CD14-positive monocyte (primary cell): ENCODE data around the gene CUEDC1. TPM values are rescaled to one million over a fixed set of nuclear protein-coding genes. Genes with fewer than 3 reads are reported as not detected.

Experiments used
- DNase-seq, 3 donors: peaks; one replicate each; pipeline ENCODE4 v3.0.0-alpha.2; 2011 to 2022
- H2AFZ ChIP-seq: 2 replicates; pipeline ENCODE4 v1.6.0; 2012; ENCODE audit warnings: mild to moderate bottlenecking, low read depth, low read length, inconsistent platforms; ENCODE audit not compliant: insufficient read depth, poor library complexity, severe bottlenecking
- H3K27ac ChIP-seq, 2 donors: 1 replicate in 1 of 2; 2 replicates in 1 of 2; pipeline ENCODE4 v1.5.1; 2012 to 2013; ENCODE audit warnings: low read length in 2 of 2, control low read depth in 1 of 2, inconsistent platforms in 1 of 2, low read depth in 1 of 2, mild to moderate bottlenecking in 1 of 2
- H3K27me3 ChIP-seq, 2 donors: one replicate each; pipeline versions ENCODE4 v1.6.0 to v1.6.1; 2011 to 2013; ENCODE audit warnings: low read length in 2 of 2; ENCODE audit not compliant: control insufficient read depth in 2 of 2, insufficient read depth in 2 of 2
- H3K36me3 ChIP-seq, 2 donors: replicated peaks in 1 of 2; 1 replicate in 1 of 2; 2 replicates in 1 of 2; pipeline versions ENCODE4 v1.5.1 to v1.6.1; 2012 to 2013; ENCODE audit warnings: low read length in 2 of 2, control low read depth in 1 of 2, inconsistent platforms in 1 of 2, mild to moderate bottlenecking in 1 of 2; ENCODE audit not compliant: insufficient read depth in 2 of 2, control insufficient read depth in 1 of 2
- H3K4me1 ChIP-seq, 2 donors: 1 replicate in 1 of 2; 2 replicates in 1 of 2; pipeline versions ENCODE4 v1.5.1 to v1.6.1; 2012 to 2013; ENCODE audit warnings: low read length in 2 of 2, control low read depth in 1 of 2, inconsistent platforms in 1 of 2, mild to moderate bottlenecking in 1 of 2, moderate library complexity in 1 of 2; ENCODE audit not compliant: insufficient read depth in 2 of 2, control insufficient read depth in 1 of 2
- H3K4me2 ChIP-seq: replicated peaks from 2 replicates; pipeline ENCODE3; 2012; ENCODE audit warnings: low read length, moderate library complexity, mild to moderate bottlenecking; ENCODE audit not compliant: poor library complexity, severe bottlenecking; ENCODE audit errors: extremely low read depth
- H3K4me3 ChIP-seq, 3 experiments: fragments of 200-600 bp in 1 of 3; sonication (generic) in 1 of 3; replicated peaks in 1 of 3; 1 replicate in 2 of 3; 2 replicates in 1 of 3; pipeline ENCODE4 v1.5.1; 2011 to 2013; ENCODE audit warnings: low read length in 3 of 3, mild to moderate bottlenecking in 3 of 3, control low read depth in 2 of 3, low read depth in 2 of 3, inconsistent platforms in 1 of 3, moderate library complexity in 1 of 3
- H3K79me2 ChIP-seq: 2 replicates; pipeline ENCODE4 v1.6.0; 2012; ENCODE audit warnings: mild to moderate bottlenecking, control low read depth, inconsistent platforms, low read length, moderate library complexity; ENCODE audit not compliant: insufficient read depth
- H3K9ac ChIP-seq: 2 replicates; pipeline ENCODE4 v1.6.0; 2017; ENCODE audit warnings: low read length, mild to moderate bottlenecking; ENCODE audit not compliant: insufficient read depth, poor library complexity, severe bottlenecking
- H3K9me3 ChIP-seq, 2 donors: replicated peaks in 1 of 2; 1 replicate in 1 of 2; 2 replicates in 1 of 2; pipeline versions ENCODE4 v1.5.1 to v1.6.1; 2012 to 2013; ENCODE audit warnings: low read length in 2 of 2, control low read depth in 1 of 2; ENCODE audit not compliant: control insufficient read depth in 1 of 2, insufficient read depth in 1 of 2
- H4K20me1 ChIP-seq: 2 replicates; pipeline ENCODE4 v1.6.0; 2012; ENCODE audit warnings: mild to moderate bottlenecking, low read length, control low read depth, moderate library complexity; ENCODE audit not compliant: insufficient read depth
- H3K27ac Mint-ChIP-seq, 7 donors: one replicate each; pipeline ENCODE4 v1.8.0; 2020; ENCODE audit warnings: mild to moderate bottlenecking in 7 of 7, mixed read lengths in 7 of 7, moderate library complexity in 6 of 7, inconsistent platforms in 2 of 7
- H3K27me3 Mint-ChIP-seq, 3 donors: one replicate each; pipeline ENCODE4 v1.8.0; 2021 to 2022; ENCODE audit warnings: low read depth in 3 of 3, mild to moderate bottlenecking in 3 of 3, mixed read lengths in 3 of 3, moderate library complexity in 3 of 3, inconsistent platforms in 1 of 3
- H3K36me3 Mint-ChIP-seq, 2 donors: one replicate each; pipeline ENCODE4 v1.8.0; 2020; ENCODE audit warnings: mixed read lengths in 2 of 2, inconsistent platforms in 1 of 2, mild to moderate bottlenecking in 1 of 2
- H3K4me1 Mint-ChIP-seq: one replicate; pipeline ENCODE4 v1.8.0; 2020; ENCODE audit warnings: mild to moderate bottlenecking, mixed read lengths
- H3K4me3 Mint-ChIP-seq, 2 donors: one replicate each; pipeline ENCODE4 v1.8.0; 2020; ENCODE audit warnings: mild to moderate bottlenecking in 2 of 2, mixed read lengths in 2 of 2, moderate library complexity in 1 of 2
- H3K9me3 Mint-ChIP-seq, 7 donors: one replicate each; pipeline ENCODE4 v1.8.0; 2020 to 2022; ENCODE audit warnings: mixed read lengths in 7 of 7, mild to moderate bottlenecking in 6 of 7, moderate library complexity in 6 of 7, inconsistent platforms in 2 of 7
- WGBS: methylation state at CpG from one replicate; pipeline ENCODE4 v1.1.5; 2013; ENCODE audit warnings: missing lambda C conversion rate; ENCODE audit not compliant: insufficient coverage; 5-methylcytosine and 5-hydroxymethylcytosine counted together
- intact Hi-C, 2 donors: fragments of 100-400 bp; cut with micrococcal nuclease; formaldehyde crosslinking; loops; one replicate each; pipeline versions ENCODE4 v1.15.0 to v1.15.1; 2023
- polyA plus RNA-seq, 3 donors: library from polyadenylated mRNA; depleted of rRNA in 1 of 3; unstranded in 2 of 3; stranded (reverse) in 1 of 3; fragments of 300-500 nt in 2 of 3; fragments of >200 nt in 1 of 3; fragmentation: Illumina TruSeq in 2 of 3; gene quantifications; 1 replicate in 2 of 3; 2 replicates in 1 of 3; pipeline ENCODE4 v1.2.3, GENCODE V29; 2012 to 2021
- TF ChIP-seq, protein P1 (sequence below): fragments of 200-600 bp; IDR thresholded peaks from one replicate; pipeline ENCODE4 v1.8.0; 2022; ENCODE audit warnings: antibody characterized with exemption, mild to moderate bottlenecking

CUEDC1 gene
- polyA plus RNA-seq, 3 donors = 4.2 to 31.0 (median 4.3) TPM

DNA sequence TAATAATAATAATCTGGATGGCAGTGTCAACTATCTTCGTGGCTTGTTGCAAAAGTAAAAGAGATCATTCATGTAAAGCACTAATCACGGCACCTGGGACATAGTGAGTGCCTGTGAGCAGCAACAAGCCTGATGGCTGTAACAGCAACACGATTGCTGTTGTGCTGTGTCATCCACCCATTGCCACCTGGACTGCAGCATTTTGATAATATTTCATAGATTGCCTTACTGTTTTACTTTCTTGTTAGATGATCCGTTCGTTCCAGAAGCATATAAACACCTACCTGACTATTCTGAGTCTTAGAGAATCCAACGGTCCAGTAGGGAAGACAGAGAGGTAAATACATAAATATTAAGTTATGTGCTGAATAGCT, 102.3 kb downstream of the CUEDC1 start:
- WGBS = 19% methylated on average over 2 of the region's 6 CpGs
- H3K27me3 Mint-ChIP-seq = peaks cover 0 to 1% (median 0%) of the 10 kb centered on the region in 3 donors

DNA sequence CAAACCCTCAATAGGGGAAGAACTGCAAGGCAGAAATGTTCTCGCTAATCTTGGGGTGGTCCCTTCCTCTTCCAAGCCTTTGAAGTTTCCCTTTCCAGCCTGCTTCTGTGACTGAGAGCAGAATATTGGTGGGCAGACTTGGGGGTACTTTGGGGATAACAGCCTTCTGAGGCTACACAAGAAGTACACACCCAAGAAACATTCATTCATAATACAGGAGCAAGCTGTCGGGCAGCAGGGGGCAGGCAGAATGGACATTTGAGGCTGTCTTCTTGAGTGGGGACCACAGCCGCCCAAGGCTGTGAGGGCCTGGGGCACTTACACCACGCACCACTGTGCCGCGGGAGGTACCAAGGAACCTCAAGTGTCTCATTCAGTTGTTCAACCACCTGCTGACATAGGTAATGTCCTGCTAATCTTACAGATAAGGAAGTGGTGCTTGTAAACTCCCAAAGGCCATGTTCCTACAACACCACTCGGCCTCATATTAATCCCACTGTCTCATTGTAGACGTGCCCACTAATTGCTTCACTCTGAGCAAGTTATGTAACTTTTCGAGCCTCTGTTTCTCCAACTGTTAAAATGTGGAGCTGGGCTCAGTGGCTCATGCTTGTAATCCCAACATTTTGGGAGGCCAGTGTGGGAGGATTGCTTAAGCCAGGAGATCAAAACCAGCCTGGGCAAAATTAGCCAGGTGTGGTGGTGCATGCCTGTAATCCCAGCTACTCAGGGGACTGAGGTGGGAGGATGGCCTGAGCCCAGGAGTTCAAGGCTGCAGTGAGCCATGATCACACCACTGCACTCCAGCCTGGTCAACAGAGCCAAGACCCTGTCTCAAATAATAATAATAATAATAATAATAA, 102.9 kb downstream of the CUEDC1 start:
- peak overlapping the region; percentile 50 for H2AFZ ChIP-seq
- H3K4me3 Mint-ChIP-seq = no peak overlapping the region
- 64% methylated on average over 5 of the region's 9 CpGs for WGBS
- peaks cover 39 to 42% of the 10 kb centered on the region in 2 donors for H3K4me1 ChIP-seq
- H3K4me2 ChIP-seq = no peak overlapping the region
- peaks cover 47% of the 10 kb centered on the region for H3K4me1 Mint-ChIP-seq
- H3K4me3 ChIP-seq = no peak overlapping the region
- no peak for DNase-seq
- TF ChIP-seq, protein P1, sequence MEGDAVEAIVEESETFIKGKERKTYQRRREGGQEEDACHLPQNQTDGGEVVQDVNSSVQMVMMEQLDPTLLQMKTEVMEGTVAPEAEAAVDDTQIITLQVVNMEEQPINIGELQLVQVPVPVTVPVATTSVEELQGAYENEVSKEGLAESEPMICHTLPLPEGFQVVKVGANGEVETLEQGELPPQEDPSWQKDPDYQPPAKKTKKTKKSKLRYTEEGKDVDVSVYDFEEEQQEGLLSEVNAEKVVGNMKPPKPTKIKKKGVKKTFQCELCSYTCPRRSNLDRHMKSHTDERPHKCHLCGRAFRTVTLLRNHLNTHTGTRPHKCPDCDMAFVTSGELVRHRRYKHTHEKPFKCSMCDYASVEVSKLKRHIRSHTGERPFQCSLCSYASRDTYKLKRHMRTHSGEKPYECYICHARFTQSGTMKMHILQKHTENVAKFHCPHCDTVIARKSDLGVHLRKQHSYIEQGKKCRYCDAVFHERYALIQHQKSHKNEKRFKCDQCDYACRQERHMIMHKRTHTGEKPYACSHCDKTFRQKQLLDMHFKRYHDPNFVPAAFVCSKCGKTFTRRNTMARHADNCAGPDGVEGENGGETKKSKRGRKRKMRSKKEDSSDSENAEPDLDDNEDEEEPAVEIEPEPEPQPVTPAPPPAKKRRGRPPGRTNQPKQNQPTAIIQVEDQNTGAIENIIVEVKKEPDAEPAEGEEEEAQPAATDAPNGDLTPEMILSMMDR = no peak
- H3K79me2 ChIP-seq = peaks cover 25% of the 10 kb centered on the region
- H3K36me3 Mint-ChIP-seq = no peaks in the 10 kb centered on the region
- no peak overlapping the region for H3K27ac ChIP-seq
- peaks cover 0 to 1% (median 0%) of the 10 kb centered on the region in 3 donors for H3K27me3 Mint-ChIP-seq
- H3K9me3 ChIP-seq = no peaks in the 10 kb centered on the region
- H3K9ac ChIP-seq = no peak overlapping the region
- intact Hi-C loops = loop anchor here (10.0 kb wide), 2 partner anchors 52 to 232 kb away; partner anchors contain the start of gene DYNLL2 (in 2 of the 2)
- peak overlapping the region in 3 of 7 donors; percentile 28 to 32 (median 30) for H3K27ac Mint-ChIP-seq
- H3K36me3 ChIP-seq = no peaks in the 10 kb centered on the region
- no peaks in the 10 kb centered on the region for H4K20me1 ChIP-seq
- H3K27me3 ChIP-seq = no peaks in the 10 kb centered on the region
- peaks cover 0 to 2% (median 0%) of the 10 kb centered on the region in 7 donors for H3K9me3 Mint-ChIP-seq

More for the DNA sequence above, 102.3 kb downstream of the CUEDC1 start:
- no peak overlapping the region for H3K9ac ChIP-seq
- no peaks in the 10 kb centered on the region for H3K36me3 ChIP-seq
- no peak overlapping the region for H3K4me3 ChIP-seq
- intact Hi-C loops = loop anchor here (10.0 kb wide), 2 partner anchors 52 to 232 kb away; partner anchors contain the start of gene DYNLL2 (in 2 of the 2)
- no peak overlapping the region for H2AFZ ChIP-seq
- H3K4me1 Mint-ChIP-seq = peaks cover 47% of the 10 kb centered on the region
- H3K4me1 ChIP-seq = peaks cover 37 to 42% of the 10 kb centered on the region in 2 donors
- peaks cover 20% of the 10 kb centered on the region for H3K79me2 ChIP-seq
- no peak overlapping the region for H3K27ac Mint-ChIP-seq
- H4K20me1 ChIP-seq = no peaks in the 10 kb centered on the region
- TF ChIP-seq, protein P1 = no peak
- DNase-seq = no peak
- H3K9me3 ChIP-seq = no peaks in the 10 kb centered on the region
- no peaks in the 10 kb centered on the region for H3K36me3 Mint-ChIP-seq
- no peak overlapping the region for H3K4me3 Mint-ChIP-seq
- no peaks in the 10 kb centered on the region for H3K27me3 ChIP-seq
- H3K4me2 ChIP-seq = no peak overlapping the region
- H3K27ac ChIP-seq = no peak overlapping the region
- H3K9me3 Mint-ChIP-seq = no peaks in the 10 kb centered on the region
